ENCODE measurements around the gene CMTM7.

The CMTM7 gene

GRCh38 chr3:32392536-32393302 is 1.1 kb downstream of the CMTM7 start:
- ChIA-PET POLR2A (no interaction called here), CTCF (interaction anchor here (2.2 to 7.9 kb wide), 2 partner anchors 16 to 17 kb away, joined by 6 to 61 read pairs; no protein-coding TSS in a partner anchor)
- DNase-seq (ENCODE audit: extremely low spot score): peak; percentile 29
- TF ChIP-seq CTCF (IDR thresholded peaks at IDR 0.05; ENCODE audit: control extremely low read depth, extremely low read depth, low read depth, missing control alignments): no peak

- ChIA-PET POLR2A (no interaction called here), CTCF (interaction anchor here (1.4 to 2.5 kb wide), 8 partner anchors 20 to 219 kb away, joined by 3 to 16 read pairs (median 6); no protein-coding TSS in a partner anchor)
- no peak for DNase-seq (ENCODE audit: extremely low spot score)
- TF ChIP-seq CTCF (IDR thresholded peaks at IDR 0.05; ENCODE audit: control extremely low read depth, extremely low read depth, low read depth, missing control alignments): no peak
These were observed 3.8 kb downstream of the CMTM7 start for GRCh38 chr3:32395496-32395895.

- TF ChIP-seq CTCF (IDR thresholded peaks at IDR 0.05; ENCODE audit: control extremely low read depth, extremely low read depth, low read depth, missing control alignments): no peak
- POLR2A ChIA-PET: no interaction called here
- CTCF ChIA-PET: interaction anchor here (0.8 to 2.5 kb wide), 8 partner anchors 12 to 102 kb away, joined by 3 to 10 read pairs (median 5); no protein-coding TSS in a partner anchor
- no peak for DNase-seq (ENCODE audit: extremely low spot score)
These were observed 6.3 kb downstream of the CMTM7 start for GRCh38 chr3:32397941-32398340.

- no peak for DNase-seq (ENCODE audit: extremely low spot score)
- ChIA-PET CTCF (interaction anchor here (0.8 to 2.3 kb wide), 9 partner anchors 12 to 102 kb away, joined by 3 to 10 read pairs (median 5); no protein-coding TSS in a partner anchor), POLR2A (no interaction called here)
- TF ChIP-seq CTCF (IDR thresholded peaks at IDR 0.05; ENCODE audit: control extremely low read depth, extremely low read depth, low read depth, missing control alignments): no peak
These were observed 6.9 kb downstream of the CMTM7 start for GRCh38 chr3:32398531-32398930.

GRCh38 chr3:32399030-32399620 is 7.5 kb downstream of the CMTM7 start:
- TF ChIP-seq CTCF (IDR thresholded peaks at IDR 0.05; ENCODE audit: control extremely low read depth, extremely low read depth, low read depth, missing control alignments): peak; percentile 42
- POLR2A ChIA-PET: no interaction called here
- peak; percentile 40 for DNase-seq (ENCODE audit: extremely low spot score)
- CTCF ChIA-PET: interaction anchor here (0.6 to 2.3 kb wide), 8 partner anchors 11 to 68 kb away, joined by 3 to 6 read pairs (median 4); no protein-coding TSS in a partner anchor

GRCh38 chr3:32401126-32401525 is 9.5 kb downstream of the CMTM7 start:
- CTCF ChIA-PET: interaction anchor here (1.7 kb wide), 2 partner anchors 26 to 184 kb away, joined by 3 to 11 read pairs; no protein-coding TSS in a partner anchor
- DNase-seq (ENCODE audit: extremely low spot score): no peak
- no peak for TF ChIP-seq CTCF (IDR thresholded peaks at IDR 0.05; ENCODE audit: control extremely low read depth, extremely low read depth, low read depth, missing control alignments)
- POLR2A ChIA-PET: no interaction called here
